HG03045 (cell line): ENCODE results near the gene AHNAK.
A peak's percentile ranks its signal among the peaks of the same experiment; 100 is the strongest.
"Not testable (repeated sequence)": the region's sequence is repeated elsewhere in the genome, so short reads cannot be mapped to it uniquely, and the experiment has no call there.

ENCODE experiments used
- ATAC-seq: cut with Tn5 transposase; IDR thresholded peaks from one replicate; pipeline ENCODE4 v1.9.1; 2021; ENCODE audit warnings: mild to moderate bottlenecking, moderate library complexity; ENCODE audit not compliant: unreplicated experiment

Gene AHNAK

DNA sequence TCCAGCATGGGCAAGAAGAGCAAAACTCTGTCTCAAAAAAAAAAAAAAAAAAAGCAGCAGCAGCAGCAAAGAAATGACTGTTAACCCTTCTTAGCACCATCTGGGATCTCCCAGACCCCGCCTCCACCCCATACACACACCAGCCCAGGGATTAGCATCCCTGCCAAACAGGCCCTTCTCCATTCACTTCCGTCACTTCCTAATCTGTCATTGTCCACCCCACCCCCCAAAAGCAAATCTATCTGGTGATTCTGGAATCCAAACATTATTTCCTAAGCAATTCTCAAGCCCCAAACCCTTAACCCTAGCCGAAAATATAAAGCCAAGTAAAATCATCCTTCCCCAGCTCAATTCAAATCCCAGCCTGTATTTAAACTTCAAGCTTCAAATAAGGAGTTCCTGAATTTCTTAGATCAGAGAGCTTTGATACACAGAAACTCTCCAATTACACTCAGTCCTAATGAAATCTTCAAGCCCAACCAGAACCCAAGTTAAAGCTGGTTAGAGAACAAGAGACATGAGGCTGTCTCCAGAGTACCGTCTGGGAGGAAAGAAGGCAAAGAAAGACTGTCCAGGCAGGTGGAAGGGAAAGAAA is 6.0 kb upstream of the AHNAK start:
- no peak for ATAC-seq

- not testable (repeated sequence) for ATAC-seq
Measured at GRCh38 chr11:62550478-62550877, 3.9 kb upstream of the AHNAK start.

GRCh38 chr11:62548545-62549335 is 2.1 kb upstream of the AHNAK start:
- ATAC-seq, result no peak

DNA sequence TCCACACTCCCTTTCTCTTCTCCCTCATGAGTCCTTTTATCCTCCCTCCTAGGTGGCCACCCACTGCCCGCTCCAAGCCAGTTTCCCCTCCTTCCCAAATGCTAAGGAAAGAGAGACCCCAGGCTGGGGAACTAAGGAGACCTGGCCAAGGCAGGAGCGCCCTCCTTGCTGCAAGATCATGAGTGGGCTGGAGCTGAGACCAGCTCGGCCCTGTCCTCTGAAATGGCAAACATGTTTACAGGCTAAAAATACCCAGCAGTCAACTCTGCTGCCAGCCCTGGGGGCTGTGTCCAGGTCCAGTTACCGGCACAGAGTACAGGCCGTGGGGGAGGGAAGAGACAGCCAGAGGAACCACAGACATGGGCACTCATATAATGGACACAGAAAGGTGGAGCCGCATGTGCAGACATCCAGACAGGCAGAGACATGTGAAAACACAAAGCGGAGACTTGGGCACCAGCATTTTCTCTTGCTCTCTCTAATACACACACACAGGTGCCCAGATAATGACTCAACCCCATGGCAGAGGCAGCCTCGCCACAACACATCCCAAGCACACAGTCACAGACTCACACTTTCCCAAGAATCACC is 1.2 kb upstream of the AHNAK start:
- no peak for ATAC-seq

GRCh38 chr11:62546929-62547625 is 471 bp upstream of the AHNAK start:
- ATAC-seq, result no peak

DNA sequence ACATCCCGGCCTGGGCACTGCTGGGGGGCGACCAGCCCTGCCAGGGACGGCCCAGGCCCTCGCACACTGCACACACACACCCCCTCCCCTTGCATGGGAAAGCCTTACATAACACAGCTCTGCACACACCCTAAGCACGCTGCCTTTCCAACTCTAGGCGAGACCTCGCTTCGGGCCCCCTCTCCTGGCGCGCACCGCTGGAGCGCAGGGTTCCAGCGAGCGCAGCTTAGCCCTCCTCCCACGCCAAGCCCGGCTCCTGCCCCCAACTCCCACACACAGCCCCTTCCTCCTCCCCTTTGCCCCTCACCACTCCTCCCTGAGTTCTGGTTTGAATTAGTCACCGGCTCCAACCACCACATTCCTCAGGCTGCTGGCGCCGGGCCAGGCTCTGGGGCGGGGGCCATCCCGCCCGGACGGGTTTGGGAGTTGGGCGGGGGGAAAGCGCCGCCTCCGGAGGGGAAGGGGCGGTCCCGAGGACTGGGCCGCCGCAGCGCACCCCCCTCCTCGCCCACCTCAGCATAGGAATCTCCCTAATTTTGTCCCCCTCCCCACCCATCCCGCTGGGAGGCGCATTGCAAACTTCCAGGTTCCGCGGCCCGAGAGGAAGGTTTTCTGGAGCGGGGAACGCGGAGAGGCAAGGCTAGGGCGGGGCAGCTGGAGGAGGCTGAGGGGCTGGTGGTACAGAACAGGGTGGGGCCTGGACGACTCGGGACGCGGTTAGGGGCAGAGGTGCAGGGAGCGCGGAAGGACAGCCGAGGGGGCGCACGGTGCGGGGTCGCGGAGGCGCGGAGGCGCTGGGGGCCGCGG is 966 bp downstream of the AHNAK start:
- ATAC-seq, result no peak

- no peak for ATAC-seq
Measured at GRCh38 chr11:62544581-62545436, 1.8 kb downstream of the AHNAK start.

DNA sequence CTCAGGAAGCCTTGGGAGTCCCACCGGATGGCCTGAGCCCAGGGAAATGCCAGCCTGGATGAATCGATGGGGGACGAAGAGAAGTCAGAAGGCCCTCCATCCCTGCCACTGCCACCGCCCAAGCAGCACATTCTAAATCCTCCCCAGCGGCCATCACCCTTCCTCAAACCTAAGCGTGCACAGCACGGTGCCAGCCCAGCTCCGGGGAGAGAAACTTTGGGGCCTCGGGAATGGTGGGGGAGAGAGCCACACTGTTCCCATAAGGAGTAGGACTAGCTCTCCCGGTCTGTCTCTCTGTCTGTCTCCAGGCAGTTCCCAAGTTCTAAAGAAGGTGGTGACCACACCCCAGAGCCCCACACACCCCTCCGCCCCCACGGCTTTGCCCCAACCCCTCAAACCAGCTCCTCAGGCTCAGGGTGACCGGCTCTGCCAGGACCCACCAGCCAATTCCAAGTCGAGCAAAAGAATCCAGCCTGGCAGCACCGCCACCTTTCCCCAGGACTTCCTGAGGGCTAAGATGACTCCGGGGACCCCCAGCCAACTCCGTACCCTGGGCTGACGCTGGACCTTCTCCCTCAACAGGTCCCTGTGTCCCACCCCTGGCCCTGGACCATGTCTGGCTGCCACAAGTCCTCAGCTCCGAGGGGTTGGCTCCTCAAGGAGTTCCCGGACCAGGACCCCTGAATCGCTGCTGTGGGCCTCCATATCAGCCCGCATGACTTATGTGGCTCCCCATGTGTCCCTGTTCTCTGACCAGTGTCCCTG is 2.7 kb downstream of the AHNAK start:
- ATAC-seq, result no peak

- no peak for ATAC-seq
Measured at GRCh38 chr11:62542750-62543567, 3.6 kb downstream of the AHNAK start.

DNA sequence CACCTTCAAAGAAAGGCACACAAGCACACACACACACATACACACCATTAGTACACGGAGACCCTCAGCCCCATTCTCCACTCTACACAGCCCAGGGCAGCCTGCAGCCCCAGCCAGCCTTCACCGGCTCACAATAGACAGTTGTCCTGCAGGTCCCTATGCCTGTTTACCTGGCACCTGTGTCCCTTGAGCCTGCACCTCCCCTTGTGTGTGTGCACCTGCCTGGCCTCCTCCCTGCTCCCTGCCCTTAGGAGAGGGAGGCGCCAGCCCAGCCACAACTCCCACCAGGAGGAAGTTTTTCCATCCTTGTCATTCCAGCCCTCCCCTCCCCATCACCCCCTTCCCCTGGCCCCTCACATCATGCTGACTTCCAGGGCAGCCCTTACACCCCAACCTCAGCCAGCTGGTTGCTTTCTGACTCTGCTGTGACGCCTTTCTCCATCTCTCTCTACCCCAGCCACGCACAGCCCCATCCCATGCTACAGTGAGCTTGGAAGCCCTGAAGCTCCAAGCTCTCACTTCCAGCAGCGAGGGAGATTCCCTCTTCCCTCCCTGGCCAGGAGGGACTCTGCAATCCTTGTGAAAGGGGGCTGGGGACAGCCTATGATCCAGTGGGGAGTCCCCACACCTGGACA is 4.4 kb downstream of the AHNAK start:
- no peak for ATAC-seq

- ATAC-seq, result peak; percentile 46
Measured at GRCh38 chr11:62540804-62541701, 5.6 kb downstream of the AHNAK start.

DNA sequence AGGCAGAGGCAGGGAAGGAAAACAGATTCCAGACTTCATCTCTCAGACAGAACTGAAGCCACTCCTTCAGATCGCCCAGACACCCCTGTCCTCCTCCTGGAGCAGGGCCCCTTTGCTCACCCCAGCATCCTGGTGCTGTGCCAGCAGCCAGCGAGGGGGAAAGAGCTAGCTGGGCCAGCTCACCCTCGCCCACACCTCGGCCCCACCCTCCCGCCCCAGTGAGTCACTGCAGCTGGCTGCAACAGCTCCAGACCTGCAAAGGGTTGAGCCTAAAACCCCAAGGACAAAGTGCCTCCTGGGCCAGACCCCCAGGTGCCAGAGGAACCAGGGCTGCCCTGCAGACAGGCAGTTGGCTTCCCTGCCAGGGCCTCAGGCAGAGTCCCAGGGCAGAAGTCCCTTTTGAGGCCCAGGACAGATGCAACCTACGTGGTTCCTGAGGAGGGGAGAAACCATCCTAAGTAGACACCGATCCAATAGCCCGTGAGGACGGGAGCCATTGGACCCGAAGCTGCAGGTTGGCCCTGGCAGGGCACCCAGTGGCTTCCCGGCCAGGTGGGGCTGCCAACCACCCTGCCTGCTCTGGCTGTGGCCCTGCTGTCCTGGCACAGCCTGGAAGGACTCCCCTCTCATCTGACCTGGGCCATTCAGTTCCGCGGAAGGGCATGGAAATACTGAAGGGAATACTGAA is 7.2 kb downstream of the AHNAK start:
- no peak for ATAC-seq

- ATAC-seq, result no peak
Measured at GRCh38 chr11:62538470-62539237, 8.0 kb downstream of the AHNAK start.

- ATAC-seq, result no peak
Measured at GRCh38 chr11:62536301-62536957, 10.2 kb downstream of the AHNAK start.

DNA sequence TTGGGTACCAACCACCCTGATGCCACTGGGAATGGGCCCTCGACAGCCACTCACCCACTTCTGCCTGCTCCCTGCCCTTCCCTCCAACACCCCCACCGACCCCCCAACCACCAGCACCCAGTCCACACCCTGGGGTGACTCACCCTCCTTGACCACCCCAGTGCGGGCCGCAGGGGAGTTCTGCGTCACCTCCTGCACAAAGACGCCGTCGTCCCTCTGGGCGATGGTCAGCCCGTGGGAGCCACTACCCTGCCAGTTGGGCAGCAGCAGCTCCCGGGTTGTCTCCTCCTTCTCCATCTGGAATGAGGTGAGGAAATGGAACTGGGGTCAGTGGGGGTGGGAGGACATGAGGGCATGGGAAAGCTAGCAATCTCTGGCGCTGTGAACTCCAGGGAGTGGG is 10.8 kb downstream of the AHNAK start:
- ATAC-seq, result no peak
